Spinal cord (tissue), 10 donors: ENCODE measurements around the gene CACUL1. TPM values are rescaled to one million over a fixed set of nuclear protein-coding genes. Genes with fewer than 3 reads are reported as not detected.
"Not testable (repeated sequence)": the region's sequence is repeated elsewhere in the genome, so short reads cannot be mapped to it uniquely, and the experiment has no call there.

ENCODE experiments used
- DNase-seq, 6 donors: peaks; one replicate each; pipeline versions ENCODE4 v3.0.0 to v3.0.0-alpha.2; 2013 to 2015; ENCODE audit warnings: low spot score in 6 of 6, low read depth in 4 of 6
- H3K27ac ChIP-seq: one replicate; pipeline ENCODE4 v1.5.1; 2013; ENCODE audit warnings: low read depth, low read length, control low read depth
- H3K27me3 ChIP-seq: one replicate; pipeline ENCODE4 v1.6.1; 2013; ENCODE audit warnings: low read length; ENCODE audit not compliant: control insufficient read depth, insufficient read depth
- H3K36me3 ChIP-seq: one replicate; pipeline ENCODE4 v1.6.1; 2013; ENCODE audit warnings: low read length; ENCODE audit not compliant: control insufficient read depth, insufficient read depth
- H3K4me1 ChIP-seq: one replicate; pipeline ENCODE4 v1.6.1; 2013; ENCODE audit warnings: low read length; ENCODE audit not compliant: control insufficient read depth, insufficient read depth
- H3K4me3 ChIP-seq: one replicate; pipeline ENCODE4 v1.5.1; 2013; ENCODE audit warnings: low read depth, low read length, control low read depth
- H3K9me3 ChIP-seq: one replicate; pipeline ENCODE4 v1.6.1; 2013; ENCODE audit warnings: low read length; ENCODE audit not compliant: control insufficient read depth, insufficient read depth
- WGBS: methylation state at CpG from one replicate; pipeline ENCODE4 v1.1.5; 2013; ENCODE audit warnings: missing lambda C conversion rate; ENCODE audit not compliant: insufficient coverage; 5-methylcytosine and 5-hydroxymethylcytosine counted together
- polyA plus RNA-seq, 2 donors: library from polyadenylated mRNA; unstranded; fragments of 120-200 nt; gene quantifications; one replicate each; pipeline ENCODE4 v1.2.1, GENCODE V29; 2013; ENCODE audit not compliant: insufficient read length in 2 of 2
- total RNA-seq, 2 donors: library from RNA; depleted of rRNA in 1 of 2; stranded (reverse); fragments of 120-200 nt in 1 of 2; fragments of >200 nt in 1 of 2; gene quantifications; one replicate each; pipeline versions ENCODE4 v1.2.3 to v1.2.4, GENCODE V29; 2013 to 2014
- donor health status: healthy.

The CACUL1 gene
- total and polyA plus RNA-seq, 4 donors, result 20.1 to 43.5 (median 28.5) TPM

- under 1% methylated on average over 12 of the region's 17 CpGs for WGBS
- Histone ChIP-seq H3K36me3 (no peaks in the 10 kb centered on the region), H3K27me3 (no peaks in the 10 kb centered on the region), H3K4me1 (peaks cover 9% of the 10 kb centered on the region), H3K27ac (peak overlapping the region; percentile 87), H3K4me3 (peak overlapping the region; percentile 81), H3K9me3 (no peaks in the 10 kb centered on the region)
- peak in 1 of 6 donors; percentile 20 for DNase-seq
These were observed 1.2 kb downstream of the CACUL1 start for GRCh38 chr10:118753331-118754228.

GRCh38 chr10:118752409-118752808, 2.4 kb downstream of the CACUL1 start:
- Histone ChIP-seq H3K27ac (no peak overlapping the region), H3K27me3 (no peaks in the 10 kb centered on the region), H3K4me3 (no peak overlapping the region), H3K4me1 (peaks cover 9% of the 10 kb centered on the region), H3K9me3 (no peaks in the 10 kb centered on the region), H3K36me3 (no peaks in the 10 kb centered on the region)
- DNase-seq, result no peak
- WGBS, result no CpG with 5 or more reads among the region's 3 CpGs

DNA sequence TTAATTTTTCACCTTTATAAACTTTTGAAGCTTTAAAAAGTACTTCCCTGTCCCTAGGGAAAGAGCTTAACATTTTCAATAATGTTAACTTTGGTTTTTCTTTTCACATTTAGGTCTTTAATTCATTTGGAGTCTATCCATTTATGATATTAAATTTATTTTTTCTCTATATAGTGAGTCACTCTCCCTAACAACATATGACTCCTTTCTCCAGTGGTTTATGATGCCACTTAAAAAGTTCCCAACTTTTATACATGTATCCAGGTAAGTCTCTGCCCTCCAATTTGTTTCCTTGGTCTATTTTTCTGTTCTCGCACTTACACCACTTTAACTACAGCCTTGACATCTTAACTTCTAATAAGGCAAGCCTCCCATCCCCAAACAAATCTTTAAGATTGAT, 3.5 kb downstream of the CACUL1 start:
- Histone ChIP-seq H3K27ac (no peak overlapping the region), H3K4me3 (no peak overlapping the region), H3K4me1 (peaks cover 9% of the 10 kb centered on the region), H3K36me3 (no peaks in the 10 kb centered on the region), H3K27me3 (no peaks in the 10 kb centered on the region), H3K9me3 (no peaks in the 10 kb centered on the region)
- DNase-seq, result no peak
- WGBS, result 100% methylated on average over 1 of the region's 1 CpG

DNA sequence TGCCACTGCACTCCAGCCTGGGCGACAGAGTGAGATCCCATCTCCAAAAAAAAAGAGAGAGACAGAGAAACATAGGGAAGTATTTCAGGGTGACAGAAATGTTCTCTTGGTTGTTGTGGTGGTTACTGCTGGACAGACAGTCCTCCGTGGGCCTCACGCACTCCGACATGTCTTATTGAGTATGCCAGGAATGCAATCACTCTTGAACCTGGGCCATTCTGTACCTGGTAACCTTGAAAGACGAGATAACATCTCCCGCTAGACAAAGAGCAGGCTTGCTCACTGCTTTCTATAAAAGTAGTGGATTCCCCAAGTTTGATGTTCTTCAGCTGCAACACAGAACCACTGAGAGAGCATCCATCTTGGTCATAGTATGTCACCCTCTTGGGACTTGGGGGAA, 6.7 kb downstream of the CACUL1 start:
- no peak overlapping the region for H3K4me3 ChIP-seq
- no peak for DNase-seq
- H3K27ac ChIP-seq, result no peak overlapping the region
- no peaks in the 10 kb centered on the region for H3K27me3 ChIP-seq
- no peaks in the 10 kb centered on the region for H3K9me3 ChIP-seq
- H3K4me1 ChIP-seq, result no peaks in the 10 kb centered on the region
- no peaks in the 10 kb centered on the region for H3K36me3 ChIP-seq
- 97% methylated on average over 6 of the region's 6 CpGs for WGBS

GRCh38 chr10:118746246-118746645, 8.5 kb downstream of the CACUL1 start:
- no CpG with 5 or more reads among the region's 4 CpGs for WGBS
- Histone ChIP-seq H3K36me3 (no peaks in the 10 kb centered on the region), H3K4me1 (no peaks in the 10 kb centered on the region), H3K27ac (no peak overlapping the region), H3K27me3 (no peaks in the 10 kb centered on the region), H3K4me3 (no peak overlapping the region), H3K9me3 (no peaks in the 10 kb centered on the region)
- no peak for DNase-seq

- no peak overlapping the region for H3K4me3 ChIP-seq
- no peaks in the 10 kb centered on the region for H3K4me1 ChIP-seq
- H3K9me3 ChIP-seq, result no peaks in the 10 kb centered on the region
- DNase-seq, result no peak
- no peaks in the 10 kb centered on the region for H3K36me3 ChIP-seq
- no peaks in the 10 kb centered on the region for H3K27me3 ChIP-seq
- H3K27ac ChIP-seq, result no peak overlapping the region
- 100% methylated on average over 1 of the region's 4 CpGs for WGBS
These were observed 9.7 kb downstream of the CACUL1 start for GRCh38 chr10:118745056-118745455.

DNA sequence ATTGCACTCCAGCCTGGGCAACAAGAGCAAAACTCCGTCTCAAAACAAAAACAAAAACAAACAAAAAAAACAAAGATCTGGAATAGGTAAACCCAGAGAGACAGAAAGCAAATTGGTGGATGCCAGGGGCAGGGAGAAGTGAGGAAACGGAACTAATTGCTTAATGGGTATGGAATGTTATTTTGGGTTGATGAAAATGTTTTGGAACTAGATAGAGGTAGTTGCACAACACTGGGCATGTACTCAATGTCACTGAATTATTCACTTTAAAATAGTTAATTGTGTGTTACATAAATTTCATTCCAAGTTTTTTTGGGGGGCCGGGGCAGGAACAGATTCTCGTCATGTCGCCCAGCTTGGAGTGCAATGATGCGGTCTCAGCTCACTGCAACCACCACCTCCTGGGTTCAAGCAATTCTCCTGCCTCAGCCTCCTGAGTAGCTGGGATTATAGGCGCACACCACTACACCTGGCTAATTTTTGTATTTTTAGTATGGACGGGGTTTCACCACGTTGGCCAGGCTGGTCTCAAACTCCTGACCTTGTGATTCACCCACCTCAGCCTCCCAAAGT, 10.3 kb downstream of the CACUL1 start:
- H3K9me3 ChIP-seq, H3K27me3 ChIP-seq, H3K36me3 ChIP-seq, H3K4me1 ChIP-seq, H3K4me3 ChIP-seq, DNase-seq, H3K27ac ChIP-seq: not testable (repeated sequence)
- WGBS, result 84% methylated on average over 3 of the region's 9 CpGs

GRCh38 chr10:118742782-118743181, 12.0 kb downstream of the CACUL1 start:
- H3K36me3 ChIP-seq, result no peaks in the 10 kb centered on the region
- DNase-seq, result no peak
- no peaks in the 10 kb centered on the region for H3K27me3 ChIP-seq
- H3K4me3 ChIP-seq, result no peak overlapping the region
- no peaks in the 10 kb centered on the region for H3K4me1 ChIP-seq
- H3K27ac ChIP-seq, result no peak overlapping the region
- H3K9me3 ChIP-seq, result no peaks in the 10 kb centered on the region
- no CpG with 5 or more reads among the region's 1 CpG for WGBS

DNA sequence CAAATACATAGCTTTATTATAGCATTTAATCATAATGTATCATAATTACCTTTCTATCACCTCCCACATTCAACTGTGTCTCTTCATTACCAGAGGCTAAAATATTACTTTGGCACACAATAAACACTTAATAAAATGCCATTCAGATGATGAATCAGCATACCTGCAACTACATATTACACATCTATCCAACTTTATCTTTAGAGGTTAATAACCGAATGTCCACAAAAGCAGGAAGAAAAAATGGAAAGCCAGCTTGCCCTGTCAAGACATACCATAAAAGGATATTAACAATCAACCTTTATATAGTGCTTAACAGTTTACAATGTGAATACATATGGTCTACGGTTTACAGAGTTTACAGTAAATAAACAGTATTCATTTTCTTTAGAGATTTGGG, 12.7 kb downstream of the CACUL1 start:
- no CpG with 5 or more reads among the region's 2 CpGs for WGBS
- Histone ChIP-seq H3K4me1 (no peaks in the 10 kb centered on the region), H3K27me3 (no peaks in the 10 kb centered on the region), H3K27ac (no peak overlapping the region), H3K36me3 (no peaks in the 10 kb centered on the region), H3K4me3 (no peak overlapping the region), H3K9me3 (no peaks in the 10 kb centered on the region)
- peak in 1 of 6 donors; percentile 8 for DNase-seq

DNA sequence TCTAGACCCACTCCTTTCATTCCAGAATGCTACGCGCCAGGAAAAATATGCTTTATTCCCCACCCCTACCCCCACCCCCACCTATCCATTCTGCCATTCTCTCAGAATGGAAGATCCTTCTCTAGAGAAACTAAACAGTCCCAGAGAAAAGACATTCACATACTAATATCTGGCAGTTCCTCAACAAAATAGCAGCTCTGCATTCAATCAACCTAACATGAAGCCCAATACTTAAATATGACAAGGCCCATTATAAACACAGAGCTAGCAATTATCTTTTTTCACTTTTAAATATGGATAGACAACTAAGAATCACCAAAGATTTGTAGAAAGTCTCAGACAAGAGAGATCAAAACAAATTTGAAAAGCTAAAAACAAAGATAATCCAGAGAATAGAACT, 16.4 kb downstream of the CACUL1 start:
- Histone ChIP-seq H3K36me3 (no peaks in the 10 kb centered on the region), H3K27ac (no peak overlapping the region), H3K27me3 (no peaks in the 10 kb centered on the region), H3K9me3 (no peaks in the 10 kb centered on the region), H3K4me3 (no peak overlapping the region), H3K4me1 (no peaks in the 10 kb centered on the region)
- WGBS, result 100% methylated on average over 2 of the region's 2 CpGs
- no peak for DNase-seq
